Measurements from ENCODE around the gene HBEGF.

- TF ChIP-seq, protein P1, sequence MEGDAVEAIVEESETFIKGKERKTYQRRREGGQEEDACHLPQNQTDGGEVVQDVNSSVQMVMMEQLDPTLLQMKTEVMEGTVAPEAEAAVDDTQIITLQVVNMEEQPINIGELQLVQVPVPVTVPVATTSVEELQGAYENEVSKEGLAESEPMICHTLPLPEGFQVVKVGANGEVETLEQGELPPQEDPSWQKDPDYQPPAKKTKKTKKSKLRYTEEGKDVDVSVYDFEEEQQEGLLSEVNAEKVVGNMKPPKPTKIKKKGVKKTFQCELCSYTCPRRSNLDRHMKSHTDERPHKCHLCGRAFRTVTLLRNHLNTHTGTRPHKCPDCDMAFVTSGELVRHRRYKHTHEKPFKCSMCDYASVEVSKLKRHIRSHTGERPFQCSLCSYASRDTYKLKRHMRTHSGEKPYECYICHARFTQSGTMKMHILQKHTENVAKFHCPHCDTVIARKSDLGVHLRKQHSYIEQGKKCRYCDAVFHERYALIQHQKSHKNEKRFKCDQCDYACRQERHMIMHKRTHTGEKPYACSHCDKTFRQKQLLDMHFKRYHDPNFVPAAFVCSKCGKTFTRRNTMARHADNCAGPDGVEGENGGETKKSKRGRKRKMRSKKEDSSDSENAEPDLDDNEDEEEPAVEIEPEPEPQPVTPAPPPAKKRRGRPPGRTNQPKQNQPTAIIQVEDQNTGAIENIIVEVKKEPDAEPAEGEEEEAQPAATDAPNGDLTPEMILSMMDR (IDR thresholded peaks at IDR 0.05): no peak
- TF ChIP-seq EZH2phosphoT487 (IDR thresholded peaks at IDR 0.05): no peak
Observed at GRCh38 chr5:140362311-140362710, 15.9 kb upstream of the HBEGF start.
